K562 (cell line): Measurements from ENCODE around the gene RBM28. TPM values are rescaled to one million over a fixed set of nuclear protein-coding genes. Genes with fewer than 3 reads are reported as not detected.
A peak's percentile ranks its signal among the peaks of the same experiment; 100 is the strongest.

Experiments
- ATF1 ChIP-seq, 2 experiments: fragments of 450-650 bp in 1 of 2; IDR thresholded peaks; 2 replicates each; pipeline ENCODE4 v1.6.1; 2016; ENCODE audit warnings: missing compliant biosample characterization in 1 of 2, missing genetic modification characterization in 1 of 2
- CTCF ChIP-seq, 3 experiments: IDR thresholded peaks in 2 of 3; conservative IDR thresholded peaks in 1 of 3; 2 replicates each; pipeline ENCODE4 v1.5.1; 2011 to 2012; ENCODE audit warnings: low read length in 3 of 3, mild to moderate bottlenecking in 3 of 3, control low read depth in 2 of 3, improper control_type of control experiment in 1 of 3, inconsistent platforms in 1 of 3, low read depth in 1 of 3, mixed read lengths in 1 of 3, moderate library complexity in 1 of 3; ENCODE audit not compliant: insufficient read depth in 2 of 3
- DEAF1 ChIP-seq: fragments of 450-650 bp; formaldehyde crosslinking; IDR thresholded peaks from 2 replicates; pipeline ENCODE4 v1.4.0; 2020; ENCODE audit warnings: mild to moderate bottlenecking, moderate library complexity
- ELF4 ChIP-seq: fragments of 450-650 bp; formaldehyde crosslinking; IDR thresholded peaks from 2 replicates; pipeline ENCODE4 v1.4.0; 2022; ENCODE audit warnings: missing genetic modification characterization
- MAZ ChIP-seq, 2 experiments: fragments of 450-650 bp in 1 of 2; sonication (generic) in 1 of 2; formaldehyde crosslinking; IDR thresholded peaks in 1 of 2; conservative IDR thresholded peaks in 1 of 2; 2 replicates each; pipeline versions ENCODE4 v1.4.0 to v1.5.0; 2020; ENCODE audit warnings: mild to moderate bottlenecking in 1 of 2, missing genetic modification reagents in 1 of 2
- MLX ChIP-seq, 2 experiments: fragments of 450-650 bp in 1 of 2; sonication (generic) in 1 of 2; formaldehyde crosslinking; conservative IDR thresholded peaks; 2 replicates each; pipeline versions ENCODE4 v1.4.0 to v1.8.1; 2020 to 2022; ENCODE audit warnings: mild to moderate bottlenecking in 1 of 2, missing genetic modification reagents in 1 of 2
- MYC ChIP-seq, 2 experiments: fragments of 250-450 bp in 1 of 2; sonication (Bioruptor Pico) in 1 of 2; IDR thresholded peaks; 2 replicates each; pipeline versions ENCODE4 v1.5.1 to v1.6.1; 2012 to 2021; ENCODE audit warnings: low read depth in 2 of 2, borderline replicate concordance in 1 of 2, improper control_type of control experiment in 1 of 2, low read length in 1 of 2, mild to moderate bottlenecking in 1 of 2, moderate library complexity in 1 of 2
- MYNN ChIP-seq, 2 experiments: sonication (generic); formaldehyde crosslinking in 1 of 2; IDR thresholded peaks; 2 replicates each; pipeline versions ENCODE4 v1.5.0 to v1.6.1; 2016 to 2020; ENCODE audit warnings: antibody characterized with exemption in 1 of 2, missing genetic modification reagents in 1 of 2
- POLR2G ChIP-seq: fragments of 200-400 bp; formaldehyde crosslinking; IDR thresholded peaks from 2 replicates; pipeline ENCODE4 v1.6.1; 2017; ENCODE audit warnings: low read depth, mild to moderate bottlenecking, antibody characterized with exemption, low read length, moderate library complexity
- RB1 ChIP-seq: fragments of 450-650 bp; IDR thresholded peaks from 2 replicates; pipeline ENCODE4 v1.6.1; 2017; ENCODE audit warnings: low read depth, mild to moderate bottlenecking
- STAT5A ChIP-seq: IDR thresholded peaks from 2 replicates; pipeline ENCODE4 v1.6.1; 2012; ENCODE audit warnings: low read length, inconsistent platforms, borderline replicate concordance
- ZBTB9 ChIP-seq: fragments of 450-650 bp; formaldehyde crosslinking; IDR thresholded peaks from 2 replicates; pipeline ENCODE4 v1.4.0; 2020; ENCODE audit warnings: mild to moderate bottlenecking, moderate library complexity
- polyA plus RNA-seq, 8 experiments: library from polyadenylated mRNA; depleted of rRNA in 4 of 8; stranded (reverse) in 5 of 8; unstranded in 3 of 8; fragments of >200 nt; fragmentation: Nextera tagmentation in 2 of 8; fragmentation: Illumina TruSeq in 1 of 8; extraction: Ambion mirVana in 2 of 8; extraction: Trizol in 1 of 8; gene quantifications; 2 replicates each; pipeline versions ENCODE4 v1.2.1 to v1.2.3, GENCODE V29; 2011 to 2014; ENCODE audit warnings: inconsistent platforms in 1 of 8, missing spikeins in 1 of 8
- total RNA-seq, 7 experiments: library from RNA; depleted of rRNA in 6 of 7; stranded (reverse); fragments of >200 nt in 6 of 7; fragmentation: Illumina TruSeq in 2 of 7; extraction: Trizol in 2 of 7; gene quantifications; 2 replicates each; pipeline versions ENCODE4 v1.2.1 to v1.2.3, GENCODE V29; 2011 to 2021; ENCODE audit warnings: low replicate concordance in 1 of 7

The RBM28 gene
- total and polyA plus RNA-seq, 9 of the 15 experiments (the other 6 are each of a cell fraction or from before 2014, with no cell fraction given): 65.8 to 213 (median 138) TPM

GRCh38 chr7:128387216-128388144 is 43.8 kb upstream of the RBM28 start (continued):
- TF ChIP-seq CTCF (IDR thresholded peaks at IDR 0.05 in 2 of 3, conservative IDR thresholded peaks at IDR 0.05 in 1 of 3; ENCODE audit: insufficient read depth in 2 of 3, low read depth in 1 of 3, low read length in 3 of 3) (peak; percentile 95 to 97 (median 97)), MAZ (CRISPR knock-in tag; conservative IDR thresholded peaks at IDR 0.05 in 1 of 2, IDR thresholded peaks at IDR 0.05 in 1 of 2) (peak in 1 of 2 experiments; percentile 59; a peak in 2 of 4 replicates), MYNN (IDR thresholded peaks at IDR 0.05) (peak; percentile 70; the same call in 1 of the 2 replicates), MYNN (CRISPR knock-in tag; IDR thresholded peaks at IDR 0.05) (no peak), DEAF1 (CRISPR knock-in tag) (peak; percentile 87), MYC (IDR thresholded peaks at IDR 0.05; ENCODE audit: low read depth, low read length) (0 out of 2 replicates have a peak, but pooled peaks have one; percentile 31), MYC (CRISPR knock-in tag; IDR thresholded peaks at IDR 0.05; ENCODE audit: borderline replicate concordance, low read depth) (no peak), POLR2G (no peak), STAT5A (no peak), ELF4 (CRISPR knock-in tag) (no peak), RB1 (peak; percentile 45; the same call in 1 of the 2 replicates), ZBTB9 (CRISPR knock-in tag) (peak; percentile 37; the same call in 1 of the 2 replicates), ATF1 (CRISPR knock-in tag; IDR thresholded peaks at IDR 0.05) (no peak), ATF1 (tag; IDR thresholded peaks at IDR 0.05) (no peak), MLX (CRISPR knock-in tag; conservative IDR thresholded peaks at IDR 0.05) (0 out of 4 replicates have a peak, but pooled peaks of 1 of the 2 experiments have one; percentile 10)
